22Rv1 (cell line): ENCODE measurements around the gene EXD1.

Experiments
- ZFX ChIP-seq: fragments of 450-650 bp; IDR thresholded peaks from 2 replicates; pipeline ENCODE4 v1.6.1; 2017; ENCODE audit warnings: antibody characterized with exemption, borderline replicate concordance
- TF ChIP-seq, protein P1 (sequence below): fragments of 450-650 bp; IDR thresholded peaks from 2 replicates; pipeline ENCODE4 v1.5.1; 2017; ENCODE audit warnings: mild to moderate bottlenecking

DNA sequence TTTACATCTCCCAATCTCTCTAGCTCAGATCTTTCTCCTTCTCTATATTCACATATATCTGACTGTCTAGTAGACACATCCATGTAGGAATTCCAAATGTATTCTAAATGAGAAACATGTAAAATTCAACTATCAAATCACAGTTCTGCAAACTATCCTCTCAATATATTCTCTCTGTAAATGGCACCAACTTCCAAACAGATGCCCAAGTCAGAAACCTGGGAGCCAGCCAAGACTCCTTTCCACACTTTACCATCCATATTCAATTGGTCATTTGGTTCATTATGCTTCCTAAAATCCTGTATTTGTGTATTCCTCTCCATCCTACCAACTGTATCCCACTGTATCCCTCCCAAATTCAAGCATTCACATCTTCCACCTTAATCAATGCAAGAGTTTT, 61.5 kb downstream of the EXD1 start:
- TF ChIP-seq, protein P1, sequence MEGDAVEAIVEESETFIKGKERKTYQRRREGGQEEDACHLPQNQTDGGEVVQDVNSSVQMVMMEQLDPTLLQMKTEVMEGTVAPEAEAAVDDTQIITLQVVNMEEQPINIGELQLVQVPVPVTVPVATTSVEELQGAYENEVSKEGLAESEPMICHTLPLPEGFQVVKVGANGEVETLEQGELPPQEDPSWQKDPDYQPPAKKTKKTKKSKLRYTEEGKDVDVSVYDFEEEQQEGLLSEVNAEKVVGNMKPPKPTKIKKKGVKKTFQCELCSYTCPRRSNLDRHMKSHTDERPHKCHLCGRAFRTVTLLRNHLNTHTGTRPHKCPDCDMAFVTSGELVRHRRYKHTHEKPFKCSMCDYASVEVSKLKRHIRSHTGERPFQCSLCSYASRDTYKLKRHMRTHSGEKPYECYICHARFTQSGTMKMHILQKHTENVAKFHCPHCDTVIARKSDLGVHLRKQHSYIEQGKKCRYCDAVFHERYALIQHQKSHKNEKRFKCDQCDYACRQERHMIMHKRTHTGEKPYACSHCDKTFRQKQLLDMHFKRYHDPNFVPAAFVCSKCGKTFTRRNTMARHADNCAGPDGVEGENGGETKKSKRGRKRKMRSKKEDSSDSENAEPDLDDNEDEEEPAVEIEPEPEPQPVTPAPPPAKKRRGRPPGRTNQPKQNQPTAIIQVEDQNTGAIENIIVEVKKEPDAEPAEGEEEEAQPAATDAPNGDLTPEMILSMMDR = no peak
- no peak for TF ChIP-seq ZFX
